Stromal cell of bone marrow (primary cell): Measurements from ENCODE around the gene SYCP3.
A peak's percentile ranks its signal among the peaks of the same experiment; 100 is the strongest.
"Not testable (repeated sequence)": the region's sequence is repeated elsewhere in the genome, so short reads cannot be mapped to it uniquely, and the experiment has no call there.

Experiments used
- DNase-seq: peaks from one replicate; pipeline ENCODE4 v3.0.0-alpha.2; 2012; ENCODE audit warnings: low read depth

The SYCP3 gene

DNA sequence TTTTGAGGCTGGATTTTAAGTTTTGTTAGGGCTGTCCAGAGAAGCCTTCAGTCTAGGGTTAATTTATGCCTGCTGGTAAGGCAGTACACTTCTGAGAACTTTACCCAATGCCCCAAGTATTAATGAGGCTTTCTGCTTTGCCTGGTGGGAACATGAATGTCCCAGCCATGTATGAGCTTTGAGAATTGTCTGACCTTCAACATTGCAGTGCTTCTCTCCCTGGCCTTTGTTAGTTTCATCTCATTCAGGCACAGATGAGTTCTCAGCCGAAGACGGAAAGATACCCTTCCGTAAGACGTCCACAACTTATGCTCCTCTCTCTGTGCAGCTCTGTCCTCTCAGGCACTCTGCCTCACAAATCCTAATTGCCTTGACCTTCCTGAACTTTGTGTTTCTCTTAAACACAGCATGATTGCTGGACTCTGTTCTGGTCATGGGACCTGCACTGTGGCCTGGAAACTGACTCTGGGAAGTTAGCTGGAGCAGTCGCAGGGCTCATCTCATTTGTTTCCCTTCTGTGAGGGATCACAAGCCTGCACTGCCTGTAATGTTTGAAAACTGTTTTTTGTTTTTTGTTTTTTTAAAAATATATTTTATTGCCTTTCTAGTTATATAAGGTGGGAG is 26.1 kb downstream of the SYCP3 start:
- peak; percentile 22 for DNase-seq

GRCh38 chr12:101710288-101710687 is 29.0 kb downstream of the SYCP3 start:
- no peak for DNase-seq

GRCh38 chr12:101707131-101707782 is 32.0 kb downstream of the SYCP3 start:
- no peak for DNase-seq

- no peak for DNase-seq
These were observed 32.9 kb downstream of the SYCP3 start for GRCh38 chr12:101706403-101706802.

DNA sequence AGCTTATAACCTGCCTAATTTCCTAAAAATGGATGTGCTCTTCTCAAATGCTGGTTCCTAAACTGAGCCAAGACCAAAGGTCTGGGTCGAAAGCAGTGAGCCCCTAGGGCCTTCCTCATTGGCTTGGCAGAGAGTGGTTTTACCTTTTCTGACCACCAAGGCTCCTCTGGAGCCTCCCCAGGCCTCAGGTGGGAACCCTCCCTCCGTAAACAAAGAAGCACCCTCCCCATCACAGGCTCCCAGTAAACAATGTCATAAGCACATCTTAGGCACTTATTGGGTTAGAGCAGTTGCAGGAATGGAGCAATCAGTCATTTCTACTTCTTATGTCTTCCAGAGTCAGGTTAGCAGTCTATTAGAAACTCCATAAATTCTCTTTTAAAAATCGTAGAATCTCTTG is 35.8 kb downstream of the SYCP3 start:
- DNase-seq, result no peak

- no peak for DNase-seq
These were observed 38.9 kb downstream of the SYCP3 start for GRCh38 chr12:101700299-101700820.

DNA sequence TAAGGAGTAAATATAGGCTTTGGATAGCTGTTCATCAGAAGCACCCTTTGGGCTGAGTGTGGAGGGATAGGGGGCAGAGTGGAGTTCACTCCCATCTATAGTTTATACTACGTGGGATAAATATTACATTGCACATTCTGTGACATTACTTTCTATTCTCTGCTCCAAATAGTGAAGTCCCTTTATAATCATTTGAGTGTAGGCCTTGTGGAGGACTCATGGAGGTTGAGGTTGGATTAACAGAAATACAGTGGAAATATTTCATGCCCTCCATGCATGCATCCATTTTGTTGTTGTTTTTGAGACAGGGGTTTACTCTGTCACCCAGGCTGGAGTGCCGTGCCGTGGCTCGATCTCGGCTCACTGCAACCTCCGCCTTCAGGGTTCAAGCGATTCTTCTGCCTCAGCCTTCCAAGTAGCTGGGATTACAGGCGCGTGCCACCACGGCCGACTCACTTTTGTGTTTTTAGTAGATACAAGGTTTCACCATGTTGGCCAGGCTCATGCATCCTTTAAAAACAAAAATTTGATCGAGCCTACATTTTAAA is 40.4 kb downstream of the SYCP3 start:
- no peak for DNase-seq

- DNase-seq, result no peak
These were observed 41.1 kb downstream of the SYCP3 start for GRCh38 chr12:101697930-101698799.

DNA sequence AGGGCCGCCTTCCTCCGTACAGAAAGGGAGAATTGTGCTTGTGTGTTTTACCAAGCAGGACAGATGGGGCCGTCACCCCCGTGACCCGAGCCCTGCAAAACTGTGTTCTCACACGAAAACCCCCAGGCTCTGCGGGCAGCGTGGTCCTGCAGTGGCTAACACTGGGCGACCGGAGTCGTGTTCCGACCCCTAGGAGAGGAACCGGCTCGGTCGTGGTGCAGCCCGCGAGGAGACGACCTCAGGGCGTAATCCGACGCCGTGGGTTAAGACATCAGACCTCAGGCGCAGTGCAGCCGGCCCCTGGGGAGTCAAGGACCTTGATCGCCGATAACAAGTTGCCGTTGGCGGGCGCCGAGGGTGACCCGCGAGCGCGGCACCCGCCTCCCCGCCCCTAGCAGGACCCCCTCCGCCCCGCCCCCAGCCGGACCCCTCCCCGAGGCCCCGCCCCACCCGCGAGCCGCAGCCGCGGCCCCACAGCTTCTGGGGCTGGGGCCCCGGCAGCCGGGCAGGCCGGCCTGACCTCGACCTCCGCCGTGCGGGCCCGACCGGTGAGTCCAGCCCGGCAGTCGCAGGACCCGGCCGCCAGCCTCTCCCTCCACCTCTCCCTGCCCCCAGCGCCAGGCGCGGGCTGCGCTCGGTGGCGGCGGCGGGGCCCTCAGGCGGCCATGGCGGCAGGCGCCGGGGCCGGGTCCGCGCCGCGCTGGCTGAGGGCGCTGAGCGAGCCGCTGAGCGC is 41.9 kb downstream of the SYCP3 start, which contains the start of gene CHPT1:
Gene CHPT1, plus strand, starts transcription at position 444 of the 733 bp plus-strand sequence. Its CDS starts 222 bp downstream, at position 666.
- DNase-seq, result no peak

GRCh38 chr12:101696251-101697196 is 42.7 kb downstream of the SYCP3 start:
- no peak for DNase-seq

- no peak for DNase-seq
These were observed 43.6 kb downstream of the SYCP3 start for GRCh38 chr12:101695706-101696105.

DNA sequence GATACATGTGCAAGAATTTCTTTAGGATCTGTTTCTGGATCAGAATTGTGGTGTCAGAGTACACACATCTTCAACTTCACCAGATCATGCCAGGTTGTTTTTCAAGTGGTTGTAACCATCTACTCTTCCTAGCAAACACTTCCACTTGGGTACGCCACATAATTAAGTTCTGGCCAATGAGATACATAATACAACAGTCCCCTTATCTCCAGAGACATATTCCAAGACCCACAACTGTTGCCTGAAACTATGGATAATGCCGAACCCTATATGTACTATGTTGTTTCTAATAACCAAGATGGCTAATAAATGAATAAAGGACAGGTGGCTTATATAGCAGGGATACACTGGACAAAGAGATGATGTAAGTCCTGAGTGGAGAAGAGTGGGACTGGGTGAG is 44.3 kb downstream of the SYCP3 start:
- no peak for DNase-seq

DNA sequence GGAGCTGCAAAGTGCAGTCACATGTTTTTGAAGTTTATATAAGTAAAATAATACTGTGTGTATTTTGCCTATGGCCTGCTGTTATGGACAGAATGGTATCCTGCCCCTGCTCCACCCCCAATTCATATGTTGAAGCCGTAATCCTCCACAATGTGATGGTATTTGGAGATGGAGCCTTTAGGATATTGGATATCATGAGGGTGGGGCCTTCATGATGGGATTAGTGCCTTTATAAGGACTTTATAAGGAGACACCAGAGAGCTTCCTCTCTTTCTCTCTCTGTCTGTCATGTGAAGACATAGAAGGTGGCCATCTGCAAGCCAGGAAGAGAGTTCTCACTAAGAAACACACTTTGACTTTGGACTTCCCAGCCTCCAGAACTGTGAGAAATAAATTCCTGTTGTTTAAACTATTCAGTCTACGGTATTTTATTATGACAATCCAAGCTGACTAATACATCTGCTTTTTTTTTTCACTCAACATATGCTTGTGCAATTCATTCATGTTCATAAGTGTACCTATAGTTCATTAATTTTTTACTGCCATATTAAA is 44.9 kb downstream of the SYCP3 start:
- no peak for DNase-seq

GRCh38 chr12:101691503-101692096 is 47.7 kb downstream of the SYCP3 start:
- no peak for DNase-seq

GRCh38 chr12:101690544-101691098 is 48.6 kb downstream of the SYCP3 start:
- no peak for DNase-seq

DNA sequence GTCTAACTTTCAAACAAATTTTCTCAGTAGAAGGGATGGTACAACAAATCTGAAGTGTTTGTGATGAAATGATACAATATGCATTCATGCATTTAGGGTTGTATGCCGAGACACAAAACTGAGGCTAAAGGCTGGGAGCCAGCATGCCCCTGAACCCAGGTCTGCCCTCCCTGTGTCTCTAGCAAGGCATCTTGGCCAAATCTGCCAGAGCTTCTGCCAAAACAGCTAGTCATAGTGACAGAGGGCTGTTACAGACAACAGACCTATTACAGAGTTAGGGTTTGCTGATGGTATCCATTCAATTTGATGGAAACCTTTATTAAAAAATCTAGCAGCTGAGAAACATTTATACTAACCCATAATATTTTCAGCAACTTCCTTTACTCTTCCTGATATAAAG is 53.1 kb downstream of the SYCP3 start:
- DNase-seq, result no peak

DNA sequence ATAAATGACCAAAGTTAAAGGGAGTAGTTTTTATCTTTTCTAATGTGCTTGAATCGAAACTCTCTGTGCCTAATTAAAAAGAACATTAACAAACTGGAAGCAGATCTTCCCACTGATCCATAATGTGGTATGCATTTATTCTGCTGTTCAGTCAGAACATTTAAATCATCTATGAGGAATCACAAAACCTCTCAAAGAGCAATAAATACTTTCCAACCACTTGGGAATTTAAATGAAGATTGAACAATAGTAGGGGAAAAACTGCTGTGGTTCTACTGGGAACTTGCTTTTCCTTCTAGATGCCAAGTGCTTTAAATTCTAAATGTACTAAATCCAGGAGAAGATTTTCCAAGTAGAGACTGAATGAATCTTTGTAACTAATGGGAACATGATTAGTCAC is 54.2 kb downstream of the SYCP3 start:
- no peak for DNase-seq

DNA sequence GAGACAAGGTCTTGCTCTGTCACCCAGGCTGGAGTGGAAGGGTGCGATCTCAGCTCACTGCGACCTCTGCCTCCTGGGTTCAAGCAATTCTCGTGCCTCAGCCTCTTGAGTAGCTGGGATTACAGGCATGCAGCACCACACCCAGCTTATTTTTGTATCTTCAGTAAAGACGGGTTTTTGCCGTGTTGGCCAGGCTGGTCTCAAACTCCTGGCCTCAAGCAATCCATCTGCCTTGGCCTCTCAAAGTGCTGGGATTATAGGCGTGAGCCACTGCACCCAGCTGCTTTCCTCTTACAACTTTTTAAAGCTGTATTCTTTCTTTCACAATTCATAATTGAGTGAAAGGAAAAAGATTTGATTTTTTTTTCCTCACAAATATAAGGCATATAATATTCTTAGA is 57.6 kb downstream of the SYCP3 start:
- DNase-seq, result not testable (repeated sequence)

DNA sequence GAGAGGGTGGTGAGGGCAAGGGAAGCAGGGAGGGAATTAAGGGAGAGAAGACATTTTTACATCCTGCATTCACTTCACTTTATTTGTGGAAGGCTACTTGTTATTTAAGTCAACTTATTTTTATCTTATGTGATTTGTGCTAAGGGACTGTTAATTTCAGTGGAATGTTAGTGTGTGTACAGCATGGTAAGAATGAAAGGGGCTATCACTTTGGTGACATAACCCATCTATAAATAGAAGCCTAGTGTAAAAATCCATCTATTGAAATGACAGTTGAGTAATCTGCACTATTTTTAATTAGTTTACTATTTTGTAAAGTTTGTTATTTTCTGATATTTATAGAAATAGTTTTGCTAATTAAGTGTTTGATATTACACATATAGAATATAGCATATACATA is 58.6 kb downstream of the SYCP3 start:
- no peak for DNase-seq
